HFFc6 (cell line): ENCODE measurements around the gene EMID1. TPM values are rescaled to one million over a fixed set of nuclear protein-coding genes. Genes with fewer than 3 reads are reported as not detected.

Experiments used
- DNase-seq: peaks from one replicate; pipeline ENCODE4 v3.0.0-alpha.2; 2018
- H3K27ac Mint-ChIP-seq: 2 replicates; pipeline ENCODE4 v1.8.0; 2020; ENCODE audit warnings: mild to moderate bottlenecking, mixed read lengths
- H3K27me3 Mint-ChIP-seq: 2 replicates; pipeline ENCODE4 v1.8.0; 2021; ENCODE audit warnings: mild to moderate bottlenecking, moderate library complexity, mixed read lengths; ENCODE audit not compliant: insufficient read depth
- H3K36me3 Mint-ChIP-seq: 2 replicates; pipeline ENCODE4 v1.8.0; 2021; ENCODE audit warnings: low read depth, mixed read lengths
- H3K4me1 Mint-ChIP-seq: 2 replicates; pipeline ENCODE4 v1.8.0; 2020; ENCODE audit warnings: low read depth, mixed read lengths
- H3K4me3 Mint-ChIP-seq: 2 replicates; pipeline ENCODE4 v1.8.0; 2020; ENCODE audit warnings: mild to moderate bottlenecking, moderate library complexity, mixed read lengths
- H3K9me3 Mint-ChIP-seq: 2 replicates; pipeline ENCODE4 v1.8.0; 2020; ENCODE audit warnings: mild to moderate bottlenecking, mixed read lengths
- total RNA-seq, 6 experiments: library from RNA; stranded (reverse); fragmentation: NEBNext Ultra II Directional; extraction: Animal tissue kit (Norgen Biotek cat#: 25700); gene quantifications; 2 replicates in 1 of 6; 3 replicates in 5 of 6; pipeline ENCODE4 v1.2.3, GENCODE V29; 2021
- TF ChIP-seq, protein P1 (sequence below): fragments of 200-600 bp; sonication (generic); IDR thresholded peaks from 2 replicates; pipeline ENCODE4 v1.5.0; 2021; ENCODE audit warnings: antibody characterized with exemption, mild to moderate bottlenecking

EMID1 gene
- total RNA-seq, 6 experiments from 2014 or later: not detected

DNA sequence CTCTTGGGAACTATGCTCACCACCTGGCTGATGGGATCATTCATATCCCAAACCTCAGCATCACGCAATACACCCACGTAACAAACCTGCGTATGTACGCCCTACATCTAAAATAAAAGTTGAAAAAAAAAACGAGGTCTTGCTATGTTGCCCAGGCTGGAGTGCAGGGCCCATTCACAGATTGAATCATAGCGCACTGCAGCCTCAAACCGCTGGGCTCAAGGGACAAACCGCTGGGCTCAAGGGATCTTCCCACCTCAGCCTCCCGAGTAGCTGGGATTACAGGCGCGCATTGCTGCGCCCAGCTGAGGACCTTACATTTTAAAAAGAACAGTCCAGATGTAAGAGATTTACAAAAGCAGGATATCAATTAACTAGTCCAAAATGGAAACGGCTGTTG, 41.9 kb upstream of the EMID1 start:
- Mint-ChIP-seq H3K4me1 (no peaks in the 10 kb centered on the region), H3K27me3 (peaks cover 32% of the 10 kb centered on the region), H3K4me3 (no peak overlapping the region), H3K9me3 (no peaks in the 10 kb centered on the region), H3K36me3 (no peaks in the 10 kb centered on the region), H3K27ac (no peak overlapping the region)
- TF ChIP-seq, protein P1, sequence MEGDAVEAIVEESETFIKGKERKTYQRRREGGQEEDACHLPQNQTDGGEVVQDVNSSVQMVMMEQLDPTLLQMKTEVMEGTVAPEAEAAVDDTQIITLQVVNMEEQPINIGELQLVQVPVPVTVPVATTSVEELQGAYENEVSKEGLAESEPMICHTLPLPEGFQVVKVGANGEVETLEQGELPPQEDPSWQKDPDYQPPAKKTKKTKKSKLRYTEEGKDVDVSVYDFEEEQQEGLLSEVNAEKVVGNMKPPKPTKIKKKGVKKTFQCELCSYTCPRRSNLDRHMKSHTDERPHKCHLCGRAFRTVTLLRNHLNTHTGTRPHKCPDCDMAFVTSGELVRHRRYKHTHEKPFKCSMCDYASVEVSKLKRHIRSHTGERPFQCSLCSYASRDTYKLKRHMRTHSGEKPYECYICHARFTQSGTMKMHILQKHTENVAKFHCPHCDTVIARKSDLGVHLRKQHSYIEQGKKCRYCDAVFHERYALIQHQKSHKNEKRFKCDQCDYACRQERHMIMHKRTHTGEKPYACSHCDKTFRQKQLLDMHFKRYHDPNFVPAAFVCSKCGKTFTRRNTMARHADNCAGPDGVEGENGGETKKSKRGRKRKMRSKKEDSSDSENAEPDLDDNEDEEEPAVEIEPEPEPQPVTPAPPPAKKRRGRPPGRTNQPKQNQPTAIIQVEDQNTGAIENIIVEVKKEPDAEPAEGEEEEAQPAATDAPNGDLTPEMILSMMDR: no peak
- no peak for DNase-seq

DNA sequence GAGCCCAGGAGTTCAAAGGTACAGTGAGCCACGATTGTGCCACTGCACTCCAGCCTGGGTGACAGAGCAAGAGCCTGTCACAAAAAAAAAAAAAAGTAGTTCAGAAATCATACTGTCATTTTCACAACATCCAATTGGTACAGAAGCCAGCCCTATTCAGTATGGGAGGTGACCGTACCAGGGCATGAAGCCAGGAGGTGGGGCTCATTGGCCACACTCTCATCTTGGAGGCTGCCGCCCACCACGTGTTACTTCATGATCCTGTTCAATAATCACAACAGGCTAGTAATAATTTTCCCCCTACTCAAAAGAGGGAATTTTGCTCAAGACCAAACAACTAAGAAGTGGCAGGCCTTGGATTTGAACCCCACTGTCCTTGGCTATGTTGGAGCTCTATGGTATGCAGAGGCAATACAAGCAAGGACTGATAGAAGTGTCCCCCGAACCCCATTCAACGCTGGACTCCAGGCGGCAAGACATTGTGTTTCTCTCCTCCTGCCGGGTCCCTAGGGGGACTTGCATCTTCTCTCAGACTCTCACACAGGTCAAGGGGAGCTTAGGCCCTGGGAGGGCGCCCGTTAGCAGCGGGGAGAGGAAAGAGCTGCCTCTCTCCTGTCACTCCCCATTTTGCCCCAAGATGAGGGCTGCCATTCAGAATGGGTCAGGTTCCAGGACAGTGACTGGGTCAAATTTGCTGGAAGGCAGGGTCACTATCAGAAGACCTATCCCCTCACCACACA, 40.2 kb upstream of the EMID1 start:
- DNase-seq: no peak
- TF ChIP-seq, protein P1: no peak
- Mint-ChIP-seq H3K9me3 (no peaks in the 10 kb centered on the region), H3K4me3 (no peak overlapping the region), H3K4me1 (no peaks in the 10 kb centered on the region), H3K36me3 (no peaks in the 10 kb centered on the region), H3K27ac (no peak overlapping the region), H3K27me3 (peaks cover 37% of the 10 kb centered on the region)

DNA sequence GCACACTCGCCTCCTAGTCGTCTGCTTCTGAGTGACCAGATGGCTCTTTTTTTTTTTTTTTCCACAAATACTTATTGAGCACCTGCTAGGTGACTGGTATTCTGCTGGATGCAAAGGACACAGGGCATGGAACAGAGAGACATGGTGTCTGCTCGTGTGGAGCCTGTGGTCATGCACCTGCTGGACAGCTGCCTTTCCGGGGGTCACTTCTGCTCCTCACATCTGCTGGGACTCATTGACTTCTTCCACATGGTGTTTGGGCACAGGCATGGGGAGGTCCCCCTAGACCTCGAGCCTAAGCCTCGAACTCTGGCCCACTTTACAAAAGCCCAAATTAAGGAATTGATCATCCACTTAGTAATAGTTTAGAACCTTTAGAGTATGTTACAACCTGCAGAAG, 39.5 kb upstream of the EMID1 start:
- Mint-ChIP-seq H3K4me1 (no peaks in the 10 kb centered on the region), H3K4me3 (no peak overlapping the region), H3K9me3 (no peaks in the 10 kb centered on the region), H3K27me3 (peaks cover 34% of the 10 kb centered on the region), H3K27ac (no peak overlapping the region), H3K36me3 (no peaks in the 10 kb centered on the region)
- TF ChIP-seq, protein P1: no peak
- DNase-seq: no peak

DNA sequence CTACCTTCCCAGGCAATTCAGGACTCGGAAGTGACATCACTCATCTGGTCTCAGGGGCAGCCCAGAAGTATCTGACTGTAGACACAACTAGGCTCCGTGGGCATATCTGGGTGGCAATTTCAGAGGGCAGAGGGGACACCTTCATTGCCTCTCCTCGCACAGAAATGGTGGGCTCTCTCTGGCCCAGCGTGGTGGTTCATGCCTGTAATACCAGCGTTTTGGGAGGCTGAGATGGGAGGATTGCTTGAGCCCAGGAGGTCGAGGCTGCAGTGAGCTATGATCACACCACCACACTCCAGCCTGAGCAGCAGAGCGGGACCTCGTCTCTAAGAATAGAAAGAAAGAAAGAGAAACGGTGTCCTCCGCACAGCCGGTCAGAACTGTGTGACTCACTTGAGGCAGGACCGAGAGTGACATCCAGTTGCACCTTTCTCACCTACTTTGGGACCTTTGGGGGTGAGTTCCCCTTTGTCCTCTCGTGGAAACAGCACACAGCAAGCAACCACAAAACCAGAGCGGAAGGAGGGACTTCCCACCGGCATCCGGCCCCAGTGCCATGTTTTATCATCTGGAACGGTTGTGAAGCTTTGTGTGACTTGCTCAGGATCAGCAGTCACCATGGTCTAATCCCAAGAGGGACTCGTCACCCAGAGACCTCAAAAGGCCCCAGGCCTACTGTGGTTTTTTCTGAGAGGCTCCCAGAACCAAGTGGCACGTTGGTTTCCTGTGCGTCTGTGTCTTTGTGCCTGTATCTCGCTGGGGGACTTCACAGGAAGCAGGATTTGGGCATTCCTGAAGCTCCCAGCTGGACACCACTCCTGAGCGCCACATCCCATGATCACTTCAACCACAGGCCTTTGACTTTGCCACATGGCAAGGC, 38.4 kb upstream of the EMID1 start:
- Mint-ChIP-seq H3K4me3 (no peak overlapping the region), H3K9me3 (no peaks in the 10 kb centered on the region), H3K36me3 (no peaks in the 10 kb centered on the region), H3K27ac (no peak overlapping the region), H3K4me1 (no peaks in the 10 kb centered on the region), H3K27me3 (peaks cover 29% of the 10 kb centered on the region)
- no peak for DNase-seq
- TF ChIP-seq, protein P1: no peak

DNA sequence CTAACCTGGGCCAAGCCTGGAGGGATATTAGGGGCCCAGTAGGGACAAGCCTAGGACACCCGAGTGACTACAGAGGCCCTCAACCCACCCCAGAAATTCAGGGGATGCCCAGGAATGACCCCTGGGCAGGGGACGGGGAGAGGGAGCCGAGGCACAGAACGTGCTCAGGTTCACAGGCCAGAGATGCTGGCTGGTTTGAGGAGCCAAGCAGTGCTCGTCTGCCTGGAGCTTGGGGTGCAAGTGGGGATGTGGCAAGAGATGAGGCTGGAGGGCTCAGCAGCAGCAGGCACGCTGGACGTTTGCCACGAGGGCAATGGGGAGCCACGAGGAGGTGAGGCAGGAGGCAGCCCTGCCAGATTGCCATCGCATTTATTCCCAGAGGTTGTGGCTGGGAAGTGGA, 34.0 kb upstream of the EMID1 start:
- TF ChIP-seq, protein P1: no peak
- no peak overlapping the region for H3K27ac Mint-ChIP-seq
- H3K27me3 Mint-ChIP-seq: peaks cover 24% of the 10 kb centered on the region
- DNase-seq: no peak
- peaks cover 7% of the 10 kb centered on the region; the same call in 1 of the 2 replicates for H3K36me3 Mint-ChIP-seq
- no peaks in the 10 kb centered on the region for H3K4me1 Mint-ChIP-seq
- peaks cover 19% of the 10 kb centered on the region for H3K9me3 Mint-ChIP-seq
- H3K4me3 Mint-ChIP-seq: no peak overlapping the region
